Activated CD4-positive, alpha-beta memory T cell treated with anti-CD3 and anti-CD28 coated beads, Interleukin-2, amount 10 ng/mL, durations not matched to agents 7 days and 5 days (primary cell): ENCODE measurements around the gene LUM. TPM values are rescaled to one million over a fixed set of nuclear protein-coding genes. Genes with fewer than 3 reads are reported as not detected.

ENCODE experiments used
- CTCF ChIA-PET: fragments of 350-600 bp; sonication (Branson Sonifier 250); formaldehyde crosslinking; loops from one replicate; lab custom pipeline; 2021; ENCODE audit warnings: antibody characterized with exemption, inconsistent platforms; lab: Charles Lee
- POLR2A ChIA-PET: fragments of 350-600 bp; sonication (Branson Sonifier 250); formaldehyde crosslinking; loops from one replicate; lab custom pipeline; 2021; ENCODE audit warnings: antibody characterized with exemption; lab: Charles Lee
- DNase-seq: peaks from one replicate; pipeline ENCODE4 v3.0.0-alpha.2; 2020
- H3K27ac Mint-ChIP-seq: one replicate; pipeline ENCODE4 v1.8.0; 2021; ENCODE audit warnings: mild to moderate bottlenecking, mixed read lengths
- H3K27me3 Mint-ChIP-seq: one replicate; pipeline ENCODE4 v1.8.0; 2021; ENCODE audit warnings: mixed read lengths
- H3K36me3 Mint-ChIP-seq: one replicate; pipeline ENCODE4 v1.8.0; 2021; ENCODE audit warnings: low read depth, mixed read lengths
- H3K4me1 Mint-ChIP-seq: one replicate; pipeline ENCODE4 v1.8.0; 2021; ENCODE audit warnings: mixed read lengths
- H3K4me3 Mint-ChIP-seq: one replicate; pipeline ENCODE4 v1.8.0; 2021; ENCODE audit warnings: mild to moderate bottlenecking, mixed read lengths
- H3K9me3 Mint-ChIP-seq: one replicate; pipeline ENCODE4 v1.8.0; 2021; ENCODE audit warnings: mixed read lengths
- total RNA-seq, 2 experiments: library from RNA; stranded (reverse); gene quantifications; one replicate each; pipeline ENCODE4 v1.2.3, GENCODE V29; 2021

The LUM gene, protein sequence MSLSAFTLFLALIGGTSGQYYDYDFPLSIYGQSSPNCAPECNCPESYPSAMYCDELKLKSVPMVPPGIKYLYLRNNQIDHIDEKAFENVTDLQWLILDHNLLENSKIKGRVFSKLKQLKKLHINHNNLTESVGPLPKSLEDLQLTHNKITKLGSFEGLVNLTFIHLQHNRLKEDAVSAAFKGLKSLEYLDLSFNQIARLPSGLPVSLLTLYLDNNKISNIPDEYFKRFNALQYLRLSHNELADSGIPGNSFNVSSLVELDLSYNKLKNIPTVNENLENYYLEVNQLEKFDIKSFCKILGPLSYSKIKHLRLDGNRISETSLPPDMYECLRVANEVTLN
- not detected for total RNA-seq

DNA sequence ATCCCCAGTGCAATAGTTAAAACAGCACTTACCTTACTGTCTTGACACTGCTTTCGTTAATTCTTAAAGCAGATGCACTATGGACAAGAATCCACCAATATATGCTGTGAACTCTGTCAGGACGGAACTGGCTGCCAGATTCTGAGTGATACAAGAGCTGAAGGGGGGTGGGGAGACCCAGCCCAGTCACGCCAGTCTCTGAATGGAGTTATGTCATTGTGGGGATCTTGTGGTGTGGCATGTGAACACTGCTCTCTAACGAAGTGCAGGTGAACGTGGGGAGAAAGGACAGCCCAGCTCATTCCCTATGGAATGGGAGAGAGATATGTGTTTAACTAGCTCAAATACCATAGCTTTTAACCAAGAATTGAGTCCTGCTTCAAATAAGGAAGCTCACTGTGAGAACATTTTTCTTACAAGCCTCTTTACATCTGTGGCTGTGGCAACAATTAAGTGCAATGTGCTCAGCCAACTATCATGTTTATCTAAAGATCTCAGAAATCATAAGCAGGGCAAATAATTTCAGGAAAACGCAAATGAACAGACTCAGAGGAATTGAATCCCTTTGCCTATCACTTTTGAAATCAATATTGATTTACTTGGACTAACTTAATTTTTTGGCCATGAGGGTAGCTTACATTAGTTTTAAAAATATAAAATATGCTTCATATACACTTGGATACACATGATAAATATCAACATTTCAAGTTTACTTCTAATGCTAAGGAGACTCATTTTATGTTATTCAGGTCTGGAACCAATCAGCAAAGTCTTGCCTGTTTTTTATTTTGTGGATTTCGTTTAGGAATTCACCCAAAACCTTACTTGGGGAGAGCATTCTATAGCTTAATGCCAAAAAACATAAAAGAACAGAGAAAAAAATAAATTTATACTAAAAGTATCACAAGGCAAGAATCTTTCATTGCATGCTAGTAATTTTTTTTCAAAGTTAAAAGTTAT is at the start of gene LUM:
Gene LUM, minus strand, starts transcription at position 129 of the 960 bp plus-strand sequence. CDS start 2,515 bp downstream, outside the sequence.
- POLR2A ChIA-PET, result no interaction called here
- no peak for DNase-seq
- Mint-ChIP-seq H3K4me3 (no peak within 1 kb of the TSS), H3K9me3 (no peaks in the 10 kb centered on the region), H3K4me1 (no peaks in the 10 kb centered on the region), H3K27me3 (no peaks in the 10 kb centered on the region), H3K27ac (no peak within 1 kb of the TSS), H3K36me3 (no peaks in the 10 kb centered on the region)
- CTCF ChIA-PET, result interaction anchor here (1.3 kb wide), 1 partner anchor 132 kb away, joined by 3 read pairs; no protein-coding TSS in a partner anchor

DNA sequence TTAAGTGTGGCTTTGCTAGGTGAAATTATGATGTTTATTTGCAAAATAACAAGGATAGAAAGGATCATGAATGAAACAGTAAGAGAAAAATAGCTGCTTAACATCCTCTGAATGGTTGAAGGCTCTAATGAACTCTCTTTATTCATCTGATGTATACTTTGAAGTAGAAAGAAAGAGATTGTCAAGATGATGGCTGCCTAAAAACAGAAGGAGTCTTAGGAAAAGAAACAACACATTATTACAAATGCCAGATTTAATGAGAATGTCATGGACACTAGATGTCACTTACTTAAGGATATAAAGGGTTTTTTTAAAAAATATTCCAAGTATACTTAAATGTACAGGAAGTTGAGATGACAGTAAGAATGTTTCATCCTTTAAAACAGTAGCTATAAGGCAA is 49.7 kb upstream of the LUM start:
- Mint-ChIP-seq H3K27me3 (no peaks in the 10 kb centered on the region), H3K27ac (no peak overlapping the region), H3K9me3 (no peaks in the 10 kb centered on the region), H3K4me3 (no peak overlapping the region), H3K4me1 (no peaks in the 10 kb centered on the region), H3K36me3 (no peaks in the 10 kb centered on the region)
- ChIA-PET POLR2A (no interaction called here), CTCF (no interaction called here)
- no peak for DNase-seq

DNA sequence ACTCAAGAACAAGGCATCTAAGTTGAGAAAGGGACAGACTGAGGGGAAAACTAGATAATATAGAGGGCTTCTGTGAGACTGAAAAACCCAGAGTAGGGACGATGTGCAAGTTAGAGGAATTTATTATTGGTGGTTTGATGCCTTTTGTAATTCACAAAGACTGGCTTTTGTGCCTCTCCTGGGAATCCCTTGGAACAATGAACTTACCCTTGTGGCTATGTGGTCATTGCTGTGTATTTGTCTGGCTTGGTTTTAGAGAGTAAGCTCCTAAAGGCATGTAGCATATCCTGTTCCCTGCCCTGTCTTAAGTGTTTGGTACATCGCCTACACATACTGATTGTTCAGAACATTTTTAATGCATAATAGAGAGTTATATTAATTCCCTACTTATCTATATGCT is 44.7 kb upstream of the LUM start:
- Mint-ChIP-seq H3K4me3 (no peak overlapping the region), H3K36me3 (no peaks in the 10 kb centered on the region), H3K4me1 (no peaks in the 10 kb centered on the region), H3K27me3 (no peaks in the 10 kb centered on the region), H3K9me3 (no peaks in the 10 kb centered on the region), H3K27ac (no peak overlapping the region)
- DNase-seq, result no peak
- ChIA-PET CTCF (no interaction called here), POLR2A (no interaction called here)

DNA sequence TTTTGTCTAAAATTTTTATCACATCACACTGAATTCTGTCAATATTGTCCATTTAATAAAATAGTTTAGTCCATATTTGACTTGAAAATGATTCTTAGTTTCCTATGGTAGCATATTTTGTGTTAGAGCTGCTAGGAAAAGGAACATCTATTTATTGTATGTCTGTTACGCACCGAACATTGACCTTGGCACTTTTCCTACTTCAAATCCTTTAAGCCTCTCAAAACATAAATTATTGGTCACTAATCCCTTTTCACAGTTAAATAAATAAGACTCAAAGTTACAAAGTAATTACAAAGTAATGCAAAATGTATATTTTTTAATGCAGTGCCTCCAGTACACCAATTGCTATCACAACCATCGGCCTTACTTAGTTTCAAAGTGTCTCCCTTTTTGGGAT is 42.8 kb upstream of the LUM start:
- POLR2A ChIA-PET, result no interaction called here
- H3K4me1 Mint-ChIP-seq, result no peaks in the 10 kb centered on the region
- H3K27ac Mint-ChIP-seq, result no peak overlapping the region
- no peaks in the 10 kb centered on the region for H3K9me3 Mint-ChIP-seq
- no peaks in the 10 kb centered on the region for H3K27me3 Mint-ChIP-seq
- H3K36me3 Mint-ChIP-seq, result no peaks in the 10 kb centered on the region
- DNase-seq, result no peak
- CTCF ChIA-PET, result no interaction called here
- no peak overlapping the region for H3K4me3 Mint-ChIP-seq

DNA sequence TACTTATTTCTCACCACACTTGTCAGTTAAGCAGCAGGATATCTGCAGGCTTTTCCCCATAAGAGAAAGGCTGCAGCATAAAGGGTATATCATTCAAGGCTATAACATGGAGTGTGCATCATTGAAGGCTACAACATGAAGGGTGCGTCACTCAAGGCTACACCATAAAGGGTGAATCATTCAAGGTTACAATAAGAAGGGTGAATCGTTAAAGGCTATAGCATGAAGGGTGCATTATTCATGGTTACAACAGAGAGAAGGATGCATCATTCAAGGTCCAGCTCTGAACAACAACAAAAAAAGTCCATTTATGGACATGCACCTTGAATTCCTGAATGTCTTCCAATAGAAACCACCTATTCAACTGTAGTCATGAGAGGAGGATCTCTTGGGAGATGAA is 32.8 kb upstream of the LUM start:
- CTCF ChIA-PET, result no interaction called here
- H3K27ac Mint-ChIP-seq, result no peak overlapping the region
- no peaks in the 10 kb centered on the region for H3K36me3 Mint-ChIP-seq
- no peaks in the 10 kb centered on the region for H3K4me1 Mint-ChIP-seq
- POLR2A ChIA-PET, result no interaction called here
- DNase-seq, result no peak
- H3K4me3 Mint-ChIP-seq, result no peak overlapping the region
- H3K9me3 Mint-ChIP-seq, result no peaks in the 10 kb centered on the region
- no peaks in the 10 kb centered on the region for H3K27me3 Mint-ChIP-seq

DNA sequence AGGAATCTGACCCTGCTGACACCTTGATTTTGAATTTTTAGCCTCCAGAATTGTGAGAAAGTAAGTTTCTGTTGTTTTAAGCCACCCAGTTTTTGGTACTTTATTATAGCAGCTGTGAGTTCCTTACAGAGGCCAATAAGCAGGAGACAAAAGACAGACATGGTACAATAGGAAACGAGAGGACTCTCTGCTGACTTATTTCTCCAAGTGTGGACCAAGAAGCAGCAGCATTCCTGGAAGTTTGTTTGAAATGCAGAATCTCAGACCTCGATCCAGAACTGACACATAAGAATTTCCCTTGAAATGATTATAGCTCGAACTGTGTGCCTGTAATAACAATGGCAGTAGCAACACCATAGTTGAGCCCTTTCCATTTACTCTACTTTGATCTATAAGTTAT is 31.9 kb upstream of the LUM start:
- ChIA-PET CTCF (no interaction called here), POLR2A (no interaction called here)
- H3K27ac Mint-ChIP-seq, result no peak overlapping the region
- no peaks in the 10 kb centered on the region for H3K9me3 Mint-ChIP-seq
- no peaks in the 10 kb centered on the region for H3K36me3 Mint-ChIP-seq
- no peak overlapping the region for H3K4me3 Mint-ChIP-seq
- no peaks in the 10 kb centered on the region for H3K4me1 Mint-ChIP-seq
- H3K27me3 Mint-ChIP-seq, result no peaks in the 10 kb centered on the region
- no peak for DNase-seq

DNA sequence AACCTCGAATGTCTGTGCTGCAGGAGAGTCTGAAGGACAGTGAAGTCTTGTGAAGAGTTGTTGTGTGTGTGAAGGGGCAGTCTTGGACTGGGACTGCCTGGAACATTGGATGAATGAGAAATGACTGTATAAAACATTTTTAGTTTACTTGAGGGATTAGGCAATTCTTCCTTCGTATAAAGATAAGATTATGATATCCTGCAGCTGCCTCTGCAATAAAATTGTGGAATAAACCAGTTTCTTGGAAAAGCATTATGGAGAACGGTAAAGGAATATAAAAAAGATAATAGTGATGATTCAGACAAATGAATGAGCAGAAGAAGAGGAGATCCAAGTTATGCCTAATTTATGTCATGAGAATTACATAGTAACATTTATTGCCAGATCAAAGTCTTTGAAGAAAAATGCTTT is 30.9 kb upstream of the LUM start:
- Mint-ChIP-seq H3K27me3 (no peaks in the 10 kb centered on the region), H3K4me1 (no peaks in the 10 kb centered on the region), H3K36me3 (no peaks in the 10 kb centered on the region), H3K4me3 (no peak overlapping the region), H3K27ac (no peak overlapping the region), H3K9me3 (no peaks in the 10 kb centered on the region)
- no peak for DNase-seq
- POLR2A ChIA-PET, result no interaction called here
- CTCF ChIA-PET, result no interaction called here

DNA sequence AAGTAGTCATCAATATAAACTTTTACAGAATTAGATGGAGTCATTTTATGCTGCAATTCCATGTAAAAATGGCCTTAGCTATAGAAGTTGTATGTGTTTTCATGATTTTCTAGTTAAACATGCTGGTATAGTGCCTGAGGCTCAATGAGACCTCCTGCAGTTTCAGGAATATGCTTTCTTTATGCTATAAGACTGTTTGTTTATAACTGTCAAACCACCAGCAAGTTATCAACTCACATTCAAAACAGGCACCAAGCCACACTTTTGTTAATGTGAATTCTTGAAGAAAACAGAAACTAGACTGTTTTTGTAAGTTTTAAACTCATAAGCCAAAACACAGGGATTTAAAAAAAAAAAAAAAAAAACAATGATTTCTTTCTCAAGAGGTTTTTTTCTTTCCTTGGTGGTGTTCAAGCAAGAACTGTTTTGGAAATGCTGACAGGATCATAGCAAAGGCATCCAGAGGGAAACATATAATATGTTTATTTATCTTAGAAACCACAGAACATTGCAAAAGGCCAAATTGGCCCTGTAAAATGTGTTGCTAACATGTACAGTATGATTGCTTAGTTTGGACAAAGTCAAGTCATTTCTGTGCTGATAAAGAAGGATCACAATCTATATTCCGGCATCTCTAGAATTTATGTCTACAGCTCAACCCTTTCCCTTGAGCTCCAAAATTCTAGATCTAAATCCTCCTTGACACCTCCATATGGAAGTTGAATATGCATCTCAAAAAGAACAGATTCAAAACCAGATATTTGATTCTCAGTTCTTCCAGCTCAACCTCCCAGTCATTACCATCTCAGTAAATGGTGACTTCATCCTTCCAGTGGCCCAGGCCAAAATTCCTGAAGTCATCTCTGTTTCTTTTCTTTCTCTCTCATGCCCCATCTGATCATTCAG is 29.0 kb upstream of the LUM start:
- POLR2A ChIA-PET, result no interaction called here
- H3K4me1 Mint-ChIP-seq, result no peaks in the 10 kb centered on the region
- no peaks in the 10 kb centered on the region for H3K9me3 Mint-ChIP-seq
- no peak overlapping the region for H3K4me3 Mint-ChIP-seq
- CTCF ChIA-PET, result no interaction called here
- no peak overlapping the region for H3K27ac Mint-ChIP-seq
- H3K27me3 Mint-ChIP-seq, result no peaks in the 10 kb centered on the region
- no peaks in the 10 kb centered on the region for H3K36me3 Mint-ChIP-seq
- DNase-seq, result no peak

DNA sequence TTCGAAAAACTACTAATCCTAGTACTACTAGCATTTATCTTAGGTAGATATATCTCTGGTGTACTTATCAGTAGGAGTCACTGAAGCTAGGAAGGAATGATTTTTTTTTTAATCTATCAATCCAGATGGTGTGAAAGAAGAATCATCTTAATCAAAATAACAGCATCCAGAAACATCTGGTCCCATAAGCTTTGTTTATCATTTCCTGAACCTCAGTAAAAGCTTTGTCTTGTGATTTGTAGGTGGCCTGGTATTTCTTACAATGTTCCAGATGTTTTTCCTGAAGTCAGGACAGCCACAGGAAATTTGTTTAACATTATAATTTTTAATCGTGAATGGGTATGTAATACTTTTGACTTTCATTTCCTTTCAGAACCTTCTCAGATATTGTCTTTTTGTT is 28.0 kb upstream of the LUM start:
- CTCF ChIA-PET, result no interaction called here
- Mint-ChIP-seq H3K4me1 (no peaks in the 10 kb centered on the region), H3K27me3 (no peaks in the 10 kb centered on the region), H3K36me3 (no peaks in the 10 kb centered on the region), H3K9me3 (no peaks in the 10 kb centered on the region), H3K27ac (no peak overlapping the region), H3K4me3 (no peak overlapping the region)
- POLR2A ChIA-PET, result no interaction called here
- DNase-seq, result no peak

DNA sequence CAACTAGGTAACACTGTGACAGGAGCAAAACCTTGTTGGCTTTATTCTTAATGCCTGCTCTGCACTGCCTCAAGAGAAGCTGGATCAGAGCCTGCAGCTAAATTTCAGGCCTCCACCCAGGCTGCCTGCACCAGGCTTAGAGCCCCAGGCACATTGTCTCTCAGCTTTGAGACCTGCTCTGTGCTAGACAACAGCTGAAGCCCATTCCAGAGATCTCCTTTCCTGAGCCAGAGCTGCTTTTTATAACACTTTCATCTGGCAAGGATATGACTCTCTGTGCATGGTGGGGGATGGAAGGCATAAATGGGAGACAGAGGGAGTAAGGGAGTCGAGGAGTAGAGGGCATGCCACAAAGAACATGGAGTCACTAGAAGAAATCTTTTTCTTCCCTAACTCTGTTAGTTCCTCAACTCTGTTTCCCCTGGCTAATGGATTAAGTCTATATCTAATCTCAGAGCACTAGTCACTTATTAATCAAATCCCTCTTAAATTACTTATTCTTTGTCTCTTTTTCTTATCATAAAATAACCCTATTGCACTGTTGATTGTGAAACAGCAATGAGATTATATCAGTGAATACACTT is 27.1 kb upstream of the LUM start:
- ChIA-PET CTCF (no interaction called here), POLR2A (no interaction called here)
- no peak for DNase-seq
- H3K4me3 Mint-ChIP-seq, result no peak overlapping the region
- no peaks in the 10 kb centered on the region for H3K4me1 Mint-ChIP-seq
- no peak overlapping the region for H3K27ac Mint-ChIP-seq
- H3K9me3 Mint-ChIP-seq, result no peaks in the 10 kb centered on the region
- no peaks in the 10 kb centered on the region for H3K36me3 Mint-ChIP-seq
- H3K27me3 Mint-ChIP-seq, result no peaks in the 10 kb centered on the region

DNA sequence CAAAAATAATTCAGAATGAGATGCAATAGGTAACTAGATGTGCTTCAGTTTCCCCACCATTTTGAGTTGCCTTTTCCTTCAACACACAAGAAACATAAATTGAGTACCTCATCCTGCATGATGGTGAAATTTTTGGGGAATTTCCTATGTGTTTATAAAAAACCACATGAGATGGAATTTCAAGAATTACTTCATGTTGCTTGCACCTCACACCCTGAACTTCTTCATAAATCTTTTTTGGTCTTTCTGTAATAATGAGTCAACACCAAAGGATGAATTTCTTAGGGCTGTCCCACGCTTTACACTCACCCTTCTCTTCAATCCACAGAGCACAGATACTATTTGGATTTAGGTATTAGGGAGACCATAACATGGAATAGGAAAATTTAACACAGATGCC is 22.6 kb upstream of the LUM start:
- Mint-ChIP-seq H3K4me3 (no peak overlapping the region), H3K36me3 (no peaks in the 10 kb centered on the region), H3K4me1 (no peaks in the 10 kb centered on the region), H3K27ac (no peak overlapping the region), H3K9me3 (no peaks in the 10 kb centered on the region), H3K27me3 (no peaks in the 10 kb centered on the region)
- ChIA-PET CTCF (no interaction called here), POLR2A (no interaction called here)
- no peak for DNase-seq

DNA sequence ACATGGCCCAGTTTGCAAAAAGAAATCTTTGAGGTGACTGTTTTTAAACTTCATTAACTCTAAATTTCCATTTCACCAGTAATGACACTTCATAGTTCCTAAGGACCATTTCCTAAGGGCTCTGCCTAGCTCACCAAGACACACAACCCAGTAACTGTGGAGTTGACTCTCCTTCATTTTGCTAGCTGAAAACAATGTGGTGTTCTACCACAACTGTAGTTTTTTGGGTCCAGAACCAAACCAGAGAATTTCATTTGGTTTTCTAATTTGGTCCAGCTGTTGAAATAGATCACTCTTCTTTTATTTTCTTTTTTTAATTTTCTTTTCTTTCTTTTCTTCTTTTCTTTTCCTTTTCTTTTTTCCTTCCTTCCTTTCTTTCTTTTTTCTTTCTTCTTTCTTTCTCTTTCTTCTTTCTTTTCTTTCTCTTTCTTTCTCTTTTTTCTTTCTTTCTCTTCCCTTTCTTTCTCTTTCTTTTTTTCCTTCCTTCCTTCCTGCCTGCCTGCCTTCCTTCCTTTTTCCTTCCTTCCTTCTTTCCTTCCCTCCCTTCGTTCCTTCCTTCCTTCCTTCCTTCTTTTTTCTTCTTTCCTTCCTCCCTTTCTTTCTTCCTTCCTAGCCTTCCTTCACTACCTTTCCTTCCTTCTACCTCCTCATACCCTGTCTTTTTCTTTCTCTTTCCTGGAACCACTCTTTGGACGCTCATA is 18.5 kb upstream of the LUM start:
- ChIA-PET POLR2A (no interaction called here), CTCF (no interaction called here)
- no peaks in the 10 kb centered on the region for H3K4me1 Mint-ChIP-seq
- H3K36me3 Mint-ChIP-seq, result no peaks in the 10 kb centered on the region
- H3K4me3 Mint-ChIP-seq, result no peak overlapping the region
- H3K27ac Mint-ChIP-seq, result no peak overlapping the region
- no peaks in the 10 kb centered on the region for H3K9me3 Mint-ChIP-seq
- H3K27me3 Mint-ChIP-seq, result no peaks in the 10 kb centered on the region
- DNase-seq, result no peak
